Activated effector memory CD4-positive, alpha-beta T cell treated with Interleukin-2 at 50 U/mL for 16 hours (primary cell): ENCODE measurements around the gene AMFR.
"Not testable (repeated sequence)": the region's sequence is repeated elsewhere in the genome, so short reads cannot be mapped to it uniquely, and the experiment has no call there.

ENCODE experiments used
- DNase-seq: peaks from one replicate; pipeline ENCODE4 v3.0.0-alpha.2; 2020

AMFR gene

DNA sequence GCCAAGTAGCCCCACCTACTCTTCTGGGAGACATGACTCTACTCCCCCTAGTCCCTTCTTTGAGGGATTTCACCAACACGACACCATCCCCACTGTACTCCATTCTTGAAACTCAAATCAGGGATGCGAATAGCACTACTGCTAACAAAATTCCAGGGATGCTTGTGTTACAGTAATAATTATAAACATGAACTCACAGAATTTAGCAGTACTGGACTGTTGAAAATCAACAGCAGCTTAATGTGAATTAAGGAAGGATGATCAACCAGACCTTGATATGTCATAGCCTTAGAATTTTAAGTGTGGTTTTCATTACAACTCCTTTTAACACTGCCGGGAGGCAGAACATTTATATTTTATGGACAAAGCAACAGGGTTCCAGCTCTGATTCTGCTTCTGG is 37.9 kb downstream of the AMFR start:
- no peak for DNase-seq

DNA sequence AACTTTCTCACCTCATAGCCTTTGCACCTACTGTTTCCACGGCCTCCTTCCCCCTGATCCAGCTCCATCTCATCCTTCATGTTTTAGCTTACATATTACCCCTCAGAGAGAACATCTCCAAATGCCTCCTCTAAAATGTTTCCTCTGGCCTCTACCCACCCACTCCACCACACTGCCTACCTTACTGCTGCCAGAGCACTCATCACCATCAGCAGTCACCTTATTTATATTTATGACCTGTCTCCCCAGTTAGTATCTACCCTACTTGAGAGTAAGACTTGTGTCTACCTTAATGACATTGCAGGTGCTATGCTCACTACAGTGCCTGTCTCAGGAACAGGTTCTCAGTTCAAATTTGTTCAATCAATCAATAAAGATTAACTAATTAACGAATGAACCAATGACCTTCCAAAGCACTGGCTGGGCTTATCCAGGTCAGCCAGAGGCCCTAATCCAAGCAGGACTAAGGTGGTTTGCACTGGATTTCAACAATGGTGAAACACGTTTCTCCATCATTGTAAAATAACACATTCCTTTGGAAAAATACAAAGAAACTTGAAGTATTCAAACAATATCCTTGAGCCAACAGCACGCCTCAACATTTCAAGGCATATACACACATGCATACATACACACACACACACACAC is 41.1 kb downstream of the AMFR start:
- no peak for DNase-seq

DNA sequence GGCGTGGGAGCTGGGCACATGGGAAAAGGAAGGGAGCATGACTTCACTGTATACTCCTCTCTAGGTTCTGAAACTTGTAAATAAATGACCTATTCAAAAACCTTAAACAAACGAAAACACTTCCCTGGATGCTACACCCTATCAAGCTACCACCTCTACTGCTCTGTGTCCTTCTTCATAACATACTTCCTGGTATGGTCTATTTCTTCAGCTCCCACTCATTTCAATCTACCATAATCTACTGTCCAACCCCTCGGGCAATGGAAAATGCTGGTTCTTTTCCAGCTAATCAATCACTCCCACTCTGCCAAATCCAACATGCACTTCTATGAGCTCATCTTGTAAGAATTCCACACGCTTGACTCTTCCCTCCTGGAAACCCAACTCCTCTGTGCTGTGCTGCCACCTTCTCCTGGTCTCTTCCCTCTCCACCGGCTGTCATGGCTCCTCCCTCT is 42.4 kb downstream of the AMFR start:
- no peak for DNase-seq

DNA sequence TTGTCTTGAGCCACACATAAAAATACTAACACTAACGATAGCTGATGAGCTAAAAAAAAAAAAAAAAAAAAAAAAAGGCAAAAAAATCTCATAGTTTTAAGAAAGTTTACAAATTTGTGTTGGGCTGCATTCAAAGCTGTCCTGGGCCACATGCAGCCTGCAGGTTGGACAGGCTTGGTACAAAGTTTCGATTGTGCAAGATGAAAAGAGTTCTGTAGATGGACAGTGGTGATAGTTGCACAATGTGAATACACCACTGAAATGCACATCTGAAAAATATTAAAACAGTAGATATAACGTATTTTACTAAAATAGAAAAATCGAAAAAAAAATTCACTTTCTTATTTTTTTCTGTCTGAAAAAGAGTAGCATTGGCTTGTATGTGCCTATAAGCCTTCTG is 42.9 kb downstream of the AMFR start:
- no peak for DNase-seq

DNA sequence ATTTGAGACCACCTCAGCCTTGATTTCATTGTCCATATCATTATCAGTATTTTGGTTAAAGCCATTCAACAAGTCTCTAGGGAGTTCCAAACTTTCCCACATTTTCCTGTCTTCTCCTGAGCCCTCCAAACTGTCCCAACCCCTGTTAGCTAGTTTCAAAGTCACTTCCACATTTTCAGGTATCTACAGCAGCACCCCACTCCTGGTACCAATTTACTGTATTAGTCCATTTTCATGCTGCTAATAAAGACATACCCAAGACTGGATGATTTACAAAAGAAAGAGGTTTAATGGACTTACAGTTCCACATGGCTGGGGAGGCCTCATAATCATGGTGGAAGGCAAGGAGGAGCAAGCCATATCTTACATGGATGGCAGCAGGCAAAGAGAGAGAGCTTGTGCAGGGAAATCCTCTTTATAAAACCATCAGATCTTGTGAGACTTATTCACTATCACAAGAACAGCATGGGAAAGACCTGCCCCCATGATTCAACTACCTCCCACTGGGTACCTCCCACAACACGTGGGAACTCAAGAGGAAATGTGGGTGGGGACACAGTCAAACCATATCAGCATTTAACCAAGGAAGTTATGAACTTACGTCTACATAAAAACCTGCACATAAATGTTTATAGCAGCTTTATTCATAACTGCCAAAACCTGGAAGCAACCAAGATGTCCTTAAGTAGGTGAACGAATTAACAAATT is 44.4 kb downstream of the AMFR start:
- DNase-seq = not testable (repeated sequence)

DNA sequence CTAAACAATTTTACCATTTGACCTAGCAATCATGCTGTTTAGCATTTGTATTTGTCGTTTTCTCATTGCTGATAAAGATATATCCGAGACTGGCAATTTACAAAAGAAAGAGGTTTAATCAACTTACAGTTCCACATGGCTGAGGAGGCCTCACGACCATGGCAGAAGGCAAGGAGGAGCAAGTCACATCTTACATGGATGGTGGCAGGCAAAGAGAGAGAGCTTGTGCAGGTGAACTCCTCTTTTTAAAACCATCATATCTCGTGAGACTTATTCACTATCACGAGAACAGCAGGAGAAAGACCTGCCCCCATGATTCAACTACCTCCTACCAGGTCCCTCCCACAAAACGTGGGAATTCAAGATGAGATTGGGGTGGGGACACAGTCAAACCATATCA is 46.3 kb downstream of the AMFR start:
- DNase-seq = not testable (repeated sequence)

DNA sequence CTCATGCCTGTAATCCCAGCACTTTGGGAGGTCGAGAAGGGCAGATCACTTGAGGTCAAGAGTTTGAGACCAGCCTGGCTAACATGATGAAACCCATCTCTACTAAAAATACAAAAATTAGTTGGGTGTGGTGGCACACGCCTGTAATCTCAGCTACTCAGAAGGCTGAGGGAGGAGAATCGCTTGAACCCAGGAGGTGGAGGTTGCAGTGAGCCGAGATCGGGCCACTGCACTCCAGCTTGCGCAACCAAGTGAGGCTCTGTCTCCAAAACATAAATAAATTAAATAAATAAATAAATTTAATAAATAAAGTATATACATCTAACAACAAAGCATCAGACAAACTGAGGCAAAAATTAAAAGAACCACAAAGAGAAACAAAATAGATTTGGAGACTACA is 49.6 kb downstream of the AMFR start:
- not testable (repeated sequence) for DNase-seq

DNA sequence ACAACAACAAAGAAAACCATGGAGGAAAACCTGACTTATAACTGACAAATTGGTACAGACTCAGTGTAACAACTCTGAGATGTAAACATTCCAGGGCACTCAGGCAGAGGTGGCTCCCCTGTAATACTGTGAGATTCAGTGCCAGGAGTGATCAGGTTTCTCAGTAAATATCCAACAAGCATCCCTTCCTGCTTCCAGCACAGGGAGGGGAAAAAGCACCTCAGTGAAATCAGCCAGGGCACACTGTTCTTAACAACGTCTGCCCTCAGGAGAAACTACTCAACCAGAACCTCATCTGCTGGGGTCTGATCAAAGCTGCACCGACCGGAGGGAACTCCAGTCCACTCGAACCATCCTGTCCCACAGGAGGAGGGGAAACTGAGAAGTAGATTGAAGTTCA is 52.3 kb downstream of the AMFR start:
- no peak for DNase-seq

DNA sequence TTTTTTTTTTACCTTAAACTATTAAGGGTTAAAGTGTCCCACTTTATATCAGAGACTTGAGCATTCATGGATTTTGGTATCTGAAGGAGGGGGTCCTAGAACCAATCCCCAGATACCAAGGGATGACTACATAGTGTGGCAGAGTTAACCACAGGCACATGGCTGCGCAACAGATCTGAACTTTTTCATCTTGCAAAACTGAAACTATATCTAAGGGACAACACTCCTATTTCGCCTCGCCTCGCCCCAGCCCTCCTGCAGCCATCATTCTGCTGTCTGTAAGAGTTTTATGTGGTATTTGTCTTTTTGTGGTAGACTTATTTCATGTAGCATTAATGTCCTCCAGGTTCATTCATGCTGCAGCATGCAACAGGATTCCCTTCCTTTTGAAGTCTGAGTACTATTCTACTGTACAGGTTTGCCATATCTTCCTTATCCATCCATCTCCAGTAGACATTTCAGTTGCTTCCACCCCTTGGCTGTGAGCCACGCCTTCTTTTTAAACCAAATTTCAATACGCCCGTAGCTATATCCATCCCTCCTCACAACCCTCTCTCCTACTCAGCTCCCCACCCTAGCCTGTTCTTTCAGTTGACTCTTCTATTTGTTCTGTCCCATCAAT is 53.2 kb downstream of the AMFR start:
- DNase-seq = no peak

DNA sequence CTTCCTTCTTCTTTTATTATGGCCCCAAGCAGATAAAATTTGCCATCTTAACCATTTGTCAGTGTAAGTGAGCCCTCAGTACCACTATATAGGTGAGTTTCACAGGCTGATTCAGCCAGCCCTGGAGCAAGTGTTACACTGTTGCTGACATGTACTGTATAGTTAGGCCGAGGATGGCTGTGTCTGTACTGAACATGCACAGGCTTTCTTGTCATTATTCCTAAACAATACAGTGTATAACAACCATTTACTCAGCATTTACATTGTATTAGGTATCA is 53.7 kb downstream of the AMFR start:
- no peak for DNase-seq

DNA sequence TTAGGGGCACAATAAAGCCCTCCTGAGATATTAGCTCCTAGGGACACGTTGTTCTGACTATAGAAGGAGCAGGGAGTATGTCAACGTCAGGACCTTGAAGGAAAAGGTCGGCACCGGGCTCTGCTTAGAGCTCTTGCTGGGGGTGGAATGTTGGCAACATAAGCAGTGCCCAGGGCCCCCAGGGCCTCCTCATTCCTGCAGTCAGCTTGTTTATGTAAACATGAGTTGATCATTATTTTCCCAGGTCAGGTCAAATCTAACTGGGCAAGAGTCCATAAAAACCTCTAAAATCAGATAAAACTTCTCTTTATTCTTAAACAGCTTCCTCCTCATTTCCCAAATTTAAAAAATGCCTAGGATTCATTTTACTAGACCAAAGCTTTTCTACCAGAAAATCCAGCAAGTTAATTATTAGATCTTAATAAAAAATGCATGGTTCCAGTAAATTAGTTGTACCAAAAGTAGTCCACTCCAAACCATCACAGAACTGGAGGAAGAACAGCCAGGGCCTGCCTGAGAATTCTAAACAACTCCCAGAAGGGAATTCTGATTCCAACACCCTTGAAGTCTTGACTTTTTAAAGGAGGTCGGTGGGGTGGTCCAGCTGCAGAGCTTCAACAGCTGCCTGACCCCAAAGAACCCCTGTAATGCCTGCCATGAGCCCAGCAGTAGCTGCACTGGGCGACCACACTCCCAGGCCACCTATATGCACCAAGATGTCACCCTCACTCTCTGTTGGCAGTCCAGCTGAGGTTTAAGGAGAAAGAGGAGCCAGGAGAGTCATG is 54.3 kb downstream of the AMFR start:
- no peak for DNase-seq

DNA sequence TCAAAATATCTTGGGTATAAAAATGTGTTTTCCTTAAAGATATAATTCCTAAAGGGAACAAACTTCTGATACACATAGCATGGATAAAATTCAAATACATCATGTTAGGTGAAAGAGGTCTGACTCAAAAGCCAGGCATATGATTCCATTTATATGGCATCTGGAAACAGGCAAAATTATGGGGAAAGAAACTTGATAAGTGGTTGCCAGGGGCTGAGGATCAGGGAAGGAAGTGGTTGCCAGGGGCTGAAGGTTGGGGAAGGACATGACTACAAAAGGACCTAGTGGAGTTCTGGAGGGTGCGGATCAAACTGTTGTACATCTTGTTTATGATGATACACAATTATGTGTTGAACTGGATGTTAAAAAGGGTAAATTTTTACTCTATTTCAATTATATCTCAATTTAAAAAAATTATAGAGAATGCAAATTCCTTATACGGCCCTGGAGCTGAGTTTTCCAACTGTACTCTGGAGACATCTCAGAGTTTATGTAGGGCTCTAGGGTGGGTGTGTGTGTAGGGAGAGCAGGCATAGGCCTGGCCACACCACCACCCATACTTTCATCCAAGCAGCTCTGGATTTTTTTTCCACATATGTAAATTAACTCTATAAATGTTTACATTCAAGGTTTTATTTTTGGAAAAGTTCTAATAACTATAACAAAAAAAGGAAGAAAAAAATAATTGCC is 55.0 kb downstream of the AMFR start:
- DNase-seq = no peak

DNA sequence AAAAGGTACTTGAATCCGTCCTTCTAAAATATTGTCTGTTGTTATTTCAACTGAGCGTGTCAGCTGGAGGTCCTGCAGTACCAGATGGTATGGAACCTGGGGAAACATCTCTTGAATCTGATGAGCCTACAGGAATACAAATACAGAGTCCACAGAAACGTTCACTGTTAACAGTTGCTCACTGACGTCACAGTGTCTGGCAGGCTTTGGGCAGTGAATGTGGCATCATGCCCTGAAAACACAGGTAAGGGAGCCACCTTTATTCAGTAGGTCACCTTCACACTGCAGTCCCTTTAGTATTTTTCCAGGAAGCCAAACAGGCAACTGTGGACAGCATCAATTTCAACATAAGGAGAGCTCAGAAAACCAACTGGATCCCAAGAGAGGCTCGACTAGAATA is 56.1 kb downstream of the AMFR start:
- no peak for DNase-seq

DNA sequence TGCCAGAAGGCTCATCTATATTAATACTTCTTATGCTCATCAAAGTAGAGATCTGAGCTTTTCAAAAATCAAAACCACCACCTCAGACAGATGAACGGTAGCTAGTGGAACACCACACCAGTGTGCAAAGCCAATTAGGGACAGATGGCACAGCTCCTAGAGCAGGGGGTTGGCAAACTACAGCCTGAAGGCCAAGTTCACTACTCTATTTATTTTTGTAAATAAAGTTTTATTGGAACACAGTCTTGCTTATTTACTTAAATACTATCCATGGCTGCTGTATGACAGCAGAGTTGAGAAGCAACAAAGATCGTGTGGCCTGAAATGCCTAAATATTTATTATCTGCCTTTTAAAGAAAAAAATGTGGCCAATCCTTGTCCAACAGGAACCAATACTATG is 56.8 kb downstream of the AMFR start:
- DNase-seq = no peak

DNA sequence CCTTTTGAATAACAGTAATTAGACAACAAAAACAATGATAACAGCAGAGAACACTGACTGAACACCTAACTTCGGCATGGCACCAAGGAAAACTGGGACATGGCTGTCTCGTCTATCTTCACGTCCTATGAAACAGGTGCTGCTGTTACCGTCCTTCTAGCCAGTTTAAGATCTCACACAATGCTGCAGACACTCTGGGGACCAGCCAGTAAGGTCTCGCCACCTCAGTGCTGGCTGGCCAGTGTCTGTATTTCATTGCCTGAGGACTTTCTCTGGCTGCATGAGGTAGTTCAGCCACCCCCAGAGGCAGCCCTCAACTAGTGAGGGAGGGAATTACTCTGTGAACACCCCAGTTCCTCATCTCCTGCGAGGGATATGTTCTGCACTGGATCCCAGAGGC is 57.6 kb downstream of the AMFR start:
- DNase-seq = no peak

DNA sequence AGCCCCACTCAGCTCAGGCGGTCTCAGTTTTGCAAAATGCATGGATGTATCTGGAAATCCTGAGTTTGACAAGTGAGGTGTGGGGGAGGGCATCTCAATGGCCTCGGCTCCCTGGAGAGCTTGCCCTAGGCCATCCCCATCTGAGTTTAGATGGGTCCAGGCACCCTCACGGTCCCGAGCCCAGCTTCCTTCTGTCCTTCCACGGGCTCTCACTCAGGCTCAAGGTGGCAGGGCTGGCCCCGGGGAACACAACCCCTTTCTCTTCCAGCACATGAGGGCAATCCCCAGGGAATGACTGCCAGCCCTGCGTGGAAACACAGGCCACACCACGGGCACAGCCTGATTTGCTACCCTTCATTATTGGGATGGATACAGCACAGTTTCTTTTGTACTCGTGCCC is 58.4 kb downstream of the AMFR start:
- no peak for DNase-seq

DNA sequence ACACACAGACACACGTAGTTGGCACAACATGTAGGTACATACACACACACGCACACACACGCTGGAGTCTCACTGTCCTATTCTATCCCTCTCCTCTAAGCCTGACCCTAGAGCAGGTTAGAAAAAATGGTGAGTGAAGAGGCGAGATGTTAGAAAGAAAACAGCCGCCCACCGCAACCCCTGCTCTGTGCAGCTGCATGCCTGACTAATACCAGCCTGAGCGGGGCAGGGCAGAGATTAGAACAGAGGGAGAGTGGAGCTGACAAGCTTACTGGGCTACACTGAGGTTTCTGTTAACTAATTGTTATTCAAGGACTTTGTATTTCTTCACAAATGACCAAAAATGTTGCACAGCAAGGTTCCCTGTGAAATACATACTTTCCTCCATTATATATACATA is 59.8 kb downstream of the AMFR start:
- DNase-seq = no peak

DNA sequence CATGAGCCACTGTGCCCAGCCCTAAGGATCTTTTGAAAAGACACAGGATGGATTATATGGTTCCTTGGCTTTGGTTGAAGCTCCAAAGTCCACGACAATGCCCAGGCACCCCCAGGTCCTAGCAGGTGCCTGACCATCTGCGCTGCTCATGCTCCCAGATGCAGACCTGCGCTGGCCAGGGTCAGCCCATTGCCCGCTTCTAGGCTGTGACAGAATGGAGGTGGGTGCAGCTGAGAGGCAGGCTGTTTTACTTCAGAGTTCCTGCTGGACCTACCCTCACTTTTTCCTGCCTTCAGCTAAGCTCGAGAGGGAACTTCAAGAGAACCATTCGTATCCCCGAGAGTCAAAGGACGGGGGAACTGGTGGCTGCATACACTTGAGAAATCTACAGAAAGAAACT is 60.5 kb downstream of the AMFR start:
- DNase-seq = no peak

DNA sequence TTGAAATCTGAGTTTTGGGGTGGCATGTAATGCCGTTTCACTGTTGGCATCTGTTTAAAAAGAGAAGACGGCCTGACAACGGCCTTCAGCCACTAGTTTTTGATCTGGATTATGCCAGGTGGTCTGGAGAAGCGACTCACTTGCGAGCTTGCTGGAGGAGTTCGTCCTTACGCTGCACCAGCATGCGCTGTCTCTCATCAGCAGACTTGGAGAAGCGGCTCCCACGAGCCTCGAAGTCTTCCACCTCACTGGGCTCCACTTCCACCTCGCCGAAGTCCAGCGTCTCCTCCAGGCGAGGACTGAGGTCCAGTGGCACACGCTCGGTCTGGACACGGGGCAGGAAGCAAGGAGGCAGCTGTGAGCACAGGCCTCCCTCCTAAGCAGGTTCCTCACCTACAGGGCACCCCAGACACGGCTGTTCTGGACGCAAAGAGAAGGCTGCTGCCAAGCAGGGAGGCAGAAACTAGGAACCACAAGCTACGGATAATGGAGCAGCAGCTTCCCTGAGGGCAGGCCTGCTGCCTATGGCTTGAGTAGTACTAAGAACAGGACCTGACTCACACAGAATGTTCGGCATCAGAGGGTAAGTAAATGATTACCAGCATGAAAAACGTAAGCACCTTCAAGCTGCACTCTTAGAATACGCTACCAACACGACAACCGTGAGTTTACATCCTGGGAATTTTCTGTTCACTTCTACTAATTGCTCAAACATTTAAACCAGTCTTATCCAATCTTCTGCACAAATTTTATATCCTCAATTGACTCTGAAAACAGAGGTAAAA is 61.4 kb downstream of the AMFR start:
- DNase-seq = no peak

DNA sequence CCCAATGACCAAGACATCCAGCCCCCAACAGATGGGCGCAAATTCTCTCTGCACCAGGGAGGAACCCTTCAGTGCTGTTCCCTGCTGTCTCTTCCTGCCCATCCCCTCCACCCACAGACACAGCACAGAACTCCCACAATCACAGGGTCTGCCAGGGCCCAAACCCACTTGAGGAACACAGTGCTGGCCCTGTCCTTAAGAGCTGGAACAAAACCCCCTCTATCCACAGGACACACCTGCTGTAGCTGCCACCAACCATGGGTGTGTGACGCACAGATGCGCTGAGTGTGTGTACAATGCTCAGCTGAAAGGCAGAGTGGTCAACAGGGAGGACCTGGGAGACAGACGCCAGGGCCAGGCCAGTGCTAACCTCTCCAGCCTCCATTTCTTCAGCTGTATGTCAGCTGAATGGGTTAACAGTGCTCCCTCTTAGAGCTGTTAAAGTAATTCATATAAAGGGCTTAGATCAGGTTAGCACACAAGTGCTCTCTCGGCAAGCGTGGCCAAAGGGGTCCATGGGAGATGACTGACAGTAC is 62.1 kb downstream of the AMFR start:
- DNase-seq = no peak

DNA sequence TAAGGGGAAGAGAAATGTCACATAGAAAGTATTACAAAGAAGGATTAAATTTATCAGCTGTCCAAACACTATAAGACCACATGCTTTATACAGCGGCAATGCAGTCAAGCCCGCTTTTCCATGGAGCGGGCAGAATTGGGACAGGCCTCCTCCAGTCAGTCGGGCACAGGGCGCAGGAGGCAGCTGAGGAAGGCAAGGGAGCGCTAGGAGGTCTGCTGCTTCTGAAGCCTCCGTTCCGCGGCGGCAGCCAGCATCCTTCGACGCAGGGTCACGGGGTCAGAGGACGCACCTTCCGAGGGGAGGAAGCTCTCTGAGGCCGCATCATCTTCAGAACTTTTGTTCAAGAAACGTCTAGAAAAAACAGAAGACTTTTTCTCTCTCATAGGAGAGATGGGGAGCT is 62.6 kb downstream of the AMFR start:
- DNase-seq = no peak

DNA sequence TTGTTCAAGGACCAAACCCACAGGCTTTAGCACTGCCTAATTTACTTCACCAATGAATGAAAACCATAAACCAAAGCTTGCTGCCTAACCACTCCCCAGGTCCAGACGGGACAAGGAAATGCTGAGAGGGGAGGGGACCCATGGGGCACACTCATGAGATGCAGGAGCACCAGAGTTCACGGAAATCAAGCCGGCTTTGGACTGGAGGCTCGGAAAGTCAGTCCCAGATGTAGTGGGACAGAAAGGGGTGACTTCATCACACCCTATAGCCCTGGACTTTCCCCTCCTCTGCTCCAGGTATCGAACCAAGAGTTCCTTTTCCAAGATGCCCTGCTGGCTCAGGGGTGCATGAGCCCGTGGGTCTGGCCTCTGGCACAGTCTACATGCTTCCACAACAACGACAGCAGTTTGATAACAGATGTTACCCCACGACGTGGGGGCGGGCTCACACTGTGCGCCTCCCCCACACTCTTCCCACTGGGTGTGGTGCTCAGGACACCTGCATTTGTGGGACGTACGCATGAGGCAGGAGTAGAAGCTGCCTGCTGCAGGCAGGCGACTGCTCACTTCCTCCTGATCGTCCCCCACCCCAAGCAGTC is 63.2 kb downstream of the AMFR start:
- DNase-seq = no peak
